Measurements from ENCODE around the gene ANO8.

ANO8 gene

DNA sequence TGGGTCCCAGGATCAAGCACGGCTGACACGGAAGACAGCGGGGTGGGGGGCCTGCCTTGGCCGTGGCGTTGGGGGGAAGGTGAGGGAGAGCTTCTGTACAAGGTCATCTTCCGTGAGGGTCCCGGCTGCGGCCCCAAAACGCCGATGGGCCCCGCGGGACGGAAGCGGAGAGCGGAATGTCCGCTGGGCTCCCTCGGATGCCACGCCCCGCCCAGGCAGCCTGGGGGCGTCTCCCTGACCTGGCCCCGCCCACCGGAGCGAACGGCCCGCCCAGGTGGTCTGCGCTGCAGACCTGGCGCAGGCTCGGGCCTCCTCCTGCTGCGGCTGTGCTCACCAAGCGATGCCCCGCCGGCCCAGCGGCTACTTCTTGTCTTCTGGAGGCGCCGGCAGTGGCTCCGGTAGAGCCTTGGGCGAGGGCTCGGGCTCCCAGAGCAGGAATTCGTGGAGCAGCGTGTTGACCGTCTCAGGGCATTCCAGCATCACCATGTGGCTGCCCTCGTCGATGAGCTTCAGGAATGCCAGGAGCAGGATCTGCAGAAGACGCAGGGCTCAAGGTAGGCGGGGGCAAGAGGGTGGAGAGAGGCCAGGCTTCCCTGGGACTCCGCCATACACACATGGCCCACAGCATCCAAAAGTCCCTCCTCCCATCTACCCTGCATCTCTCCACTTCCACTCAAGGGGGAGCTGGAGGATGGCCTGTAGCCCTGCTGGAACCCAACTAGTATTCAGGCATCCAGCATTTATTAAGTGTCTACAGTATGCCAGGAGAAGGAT is 42.2 kb downstream of the ANO8 start:
- peak overlapping the region; percentile 71 for H3K4me3 ChIP-seq (ENCODE audit: low read depth, low read length)

DNA sequence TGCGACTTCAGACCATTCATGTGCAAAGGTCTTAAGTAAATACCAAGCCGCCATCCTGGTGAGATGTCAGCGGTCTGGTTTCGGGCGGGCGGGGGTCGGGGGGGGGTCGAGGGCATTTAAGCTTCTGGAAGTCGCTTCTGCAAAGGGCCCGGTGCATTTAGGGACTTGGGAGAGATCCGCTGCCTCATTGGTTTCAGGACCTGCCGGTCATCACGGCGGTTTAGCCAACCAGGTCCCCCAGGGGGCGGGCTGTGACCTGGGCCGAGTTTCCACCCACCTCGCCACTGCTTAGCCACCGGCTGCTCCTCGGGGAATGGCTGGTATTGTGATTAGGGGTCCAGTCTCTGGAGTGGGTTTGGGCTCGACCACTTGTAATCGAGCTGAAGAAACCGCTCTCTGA is 45.2 kb downstream of the ANO8 start:
- H3K4me3 ChIP-seq (ENCODE audit: low read depth, low read length): no peak overlapping the region
- TF ChIP-seq, protein P1, sequence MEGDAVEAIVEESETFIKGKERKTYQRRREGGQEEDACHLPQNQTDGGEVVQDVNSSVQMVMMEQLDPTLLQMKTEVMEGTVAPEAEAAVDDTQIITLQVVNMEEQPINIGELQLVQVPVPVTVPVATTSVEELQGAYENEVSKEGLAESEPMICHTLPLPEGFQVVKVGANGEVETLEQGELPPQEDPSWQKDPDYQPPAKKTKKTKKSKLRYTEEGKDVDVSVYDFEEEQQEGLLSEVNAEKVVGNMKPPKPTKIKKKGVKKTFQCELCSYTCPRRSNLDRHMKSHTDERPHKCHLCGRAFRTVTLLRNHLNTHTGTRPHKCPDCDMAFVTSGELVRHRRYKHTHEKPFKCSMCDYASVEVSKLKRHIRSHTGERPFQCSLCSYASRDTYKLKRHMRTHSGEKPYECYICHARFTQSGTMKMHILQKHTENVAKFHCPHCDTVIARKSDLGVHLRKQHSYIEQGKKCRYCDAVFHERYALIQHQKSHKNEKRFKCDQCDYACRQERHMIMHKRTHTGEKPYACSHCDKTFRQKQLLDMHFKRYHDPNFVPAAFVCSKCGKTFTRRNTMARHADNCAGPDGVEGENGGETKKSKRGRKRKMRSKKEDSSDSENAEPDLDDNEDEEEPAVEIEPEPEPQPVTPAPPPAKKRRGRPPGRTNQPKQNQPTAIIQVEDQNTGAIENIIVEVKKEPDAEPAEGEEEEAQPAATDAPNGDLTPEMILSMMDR (IDR thresholded peaks at IDR 0.05; ENCODE audit: borderline replicate concordance, insufficient read depth, low read depth, low read length): no peak

More for the DNA sequence above, 42.2 kb downstream of the ANO8 start:
- TF ChIP-seq, protein P1 (IDR thresholded peaks at IDR 0.05; ENCODE audit: borderline replicate concordance, insufficient read depth, low read depth, low read length): peak; percentile 77; the same call in 1 of the 2 replicates

DNA sequence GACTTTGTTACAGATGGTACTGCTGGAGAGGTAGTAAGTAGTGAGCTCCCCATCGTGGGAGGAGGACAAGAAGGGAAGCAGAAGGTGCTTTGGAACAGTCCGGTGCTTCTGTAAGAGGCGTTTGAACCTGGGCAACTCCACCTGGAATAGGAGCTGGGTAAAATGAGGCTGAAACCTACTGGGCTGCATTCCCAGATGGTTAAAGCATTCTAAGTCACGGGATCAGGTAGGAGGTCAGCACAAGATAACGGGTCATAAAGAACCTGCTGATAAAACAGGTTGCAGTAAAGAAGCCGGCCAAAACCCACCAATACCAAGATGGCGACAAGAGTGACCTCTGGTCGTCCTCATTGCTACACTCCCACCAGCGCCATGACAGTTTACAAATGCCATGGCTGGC is 47.9 kb downstream of the ANO8 start:
- no peak overlapping the region for H3K4me3 ChIP-seq (ENCODE audit: low read depth, low read length)
- TF ChIP-seq, protein P1 (IDR thresholded peaks at IDR 0.05; ENCODE audit: borderline replicate concordance, insufficient read depth, low read depth, low read length): no peak

DNA sequence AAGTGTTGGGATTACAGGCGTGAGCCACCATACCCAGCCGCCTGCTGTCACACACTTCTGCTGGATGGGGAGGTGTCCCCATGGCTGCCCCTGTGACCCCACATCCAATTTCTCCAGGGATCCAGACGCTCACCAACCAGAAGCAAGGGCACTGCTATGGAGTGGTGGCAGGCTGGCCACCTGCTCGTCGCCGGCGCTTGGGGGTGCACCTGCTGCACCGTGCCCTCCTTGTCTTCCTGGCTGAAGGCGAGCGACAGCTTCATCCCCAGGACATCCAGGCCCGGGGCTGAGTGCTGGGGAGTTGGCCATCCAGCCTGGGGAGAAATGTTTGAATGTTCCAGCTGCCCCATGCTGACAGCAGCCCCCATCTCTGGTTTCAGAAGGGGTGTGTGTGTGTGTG is 48.4 kb downstream of the ANO8 start:
- TF ChIP-seq, protein P1 (IDR thresholded peaks at IDR 0.05; ENCODE audit: borderline replicate concordance, insufficient read depth, low read depth, low read length): no peak

DNA sequence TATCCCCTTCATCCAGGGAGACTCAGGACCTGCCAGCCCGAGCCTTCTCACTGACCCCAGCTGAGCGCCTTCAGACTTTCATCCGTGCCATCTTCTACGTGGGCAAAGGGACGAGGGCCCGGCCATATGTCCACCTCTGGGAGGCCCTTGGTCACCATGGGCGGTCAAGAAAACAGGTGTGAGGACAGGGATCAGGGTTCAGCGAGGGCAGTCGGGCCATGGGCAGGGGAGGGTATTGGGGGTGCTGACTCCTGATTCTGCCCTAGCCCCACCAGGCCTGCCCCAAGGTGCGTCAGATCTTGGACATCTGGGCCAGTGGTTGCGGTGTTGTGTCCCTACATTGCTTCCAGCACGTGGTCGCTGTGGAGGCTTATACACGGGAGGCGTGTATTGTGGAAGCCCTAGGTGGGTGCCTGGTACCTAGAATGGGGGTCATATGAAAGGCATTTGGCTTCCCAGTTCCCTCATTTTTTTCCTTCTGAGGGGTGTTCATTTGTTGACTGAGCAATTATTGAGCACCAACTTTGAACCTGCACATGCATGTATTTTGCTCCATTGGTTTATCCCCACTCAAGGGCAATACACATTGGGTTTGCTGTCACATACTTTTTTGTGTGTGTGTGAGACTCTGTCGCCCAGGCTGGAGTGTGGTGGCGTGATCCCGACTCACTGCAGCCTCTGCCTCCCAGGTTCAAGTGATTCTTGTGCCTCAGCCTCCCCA is 49.1 kb downstream of the ANO8 start:
- TF ChIP-seq, protein P1 (IDR thresholded peaks at IDR 0.05; ENCODE audit: borderline replicate concordance, insufficient read depth, low read depth, low read length): no peak

More for the DNA sequence above, 48.4 kb downstream of the ANO8 start:
- H3K4me3 ChIP-seq (ENCODE audit: low read depth, low read length): no peak overlapping the region

DNA sequence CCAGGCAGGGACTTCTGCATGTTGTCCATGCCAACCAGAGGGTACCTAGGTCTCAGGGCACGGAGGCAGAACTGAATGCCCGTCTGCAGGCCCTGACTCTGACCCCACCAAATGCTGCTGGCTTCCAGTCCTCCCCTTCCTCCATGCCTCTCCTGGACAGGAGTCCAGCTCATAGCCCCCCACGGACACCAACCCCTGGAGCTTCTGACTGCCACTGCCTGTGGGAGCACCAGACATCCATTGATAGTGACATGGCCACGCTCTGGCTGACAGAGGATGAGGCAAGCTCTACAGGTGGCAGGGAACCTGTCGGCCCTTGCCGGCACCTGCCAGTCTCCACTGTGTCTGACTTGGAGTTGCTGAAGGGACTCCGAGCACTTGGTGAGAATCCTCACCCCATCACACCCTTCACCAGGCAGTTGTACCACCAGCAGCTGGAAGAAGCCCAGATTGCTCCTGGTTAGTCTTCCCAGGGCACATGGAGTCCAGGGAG is 51.1 kb downstream of the ANO8 start:
- TF ChIP-seq, protein P1 (IDR thresholded peaks at IDR 0.05; ENCODE audit: borderline replicate concordance, insufficient read depth, low read depth, low read length): no peak
- H3K4me3 ChIP-seq (ENCODE audit: low read depth, low read length): no peak overlapping the region

More for the DNA sequence above, 49.1 kb downstream of the ANO8 start:
- H3K4me3 ChIP-seq (ENCODE audit: low read depth, low read length): no peak overlapping the region

Data from GM12875 (cell line).